ENCODE data around the gene NSUN6.

DNA sequence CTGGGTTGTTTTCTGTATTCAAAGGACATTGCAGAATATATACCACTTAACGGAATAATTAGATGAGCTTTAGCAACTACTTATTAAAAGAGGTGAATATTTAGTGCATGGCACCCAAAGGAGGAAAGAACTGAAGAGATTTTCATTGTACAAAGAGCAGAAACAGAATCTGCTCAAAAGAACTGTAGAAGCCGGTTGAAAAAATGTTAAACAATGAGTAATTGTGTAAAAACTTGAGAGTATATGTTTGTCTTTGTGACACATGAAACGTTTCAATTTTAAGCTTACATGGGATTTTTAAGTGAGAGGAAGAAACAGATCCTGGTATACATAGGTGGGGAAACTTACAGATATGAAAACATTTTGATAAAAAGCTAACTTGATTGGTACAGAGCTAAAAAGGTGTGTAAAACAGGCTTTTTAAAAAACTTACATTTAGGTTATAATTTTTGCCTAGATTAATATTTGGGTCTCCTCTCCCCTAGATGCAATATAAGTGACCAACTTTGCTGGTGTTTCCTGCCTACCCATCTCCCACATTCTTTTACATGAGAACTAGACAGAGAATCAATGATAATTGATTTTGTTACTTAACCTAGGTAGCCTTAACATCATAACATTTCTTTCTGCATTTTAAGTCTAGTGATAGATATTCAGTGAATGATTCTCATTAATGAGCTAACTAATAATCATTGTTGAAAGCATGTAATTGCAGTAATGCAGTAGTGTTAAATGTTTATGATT is 14.6 kb upstream of the NSUN6 start:
- TF ChIP-seq CTCF (IDR thresholded peaks at IDR 0.05) (no peak), POLR2A (IDR thresholded peaks at IDR 0.05) (no peak)

Data from testis (tissue), 2 donors.